Mesothelial cell of epicardium (in vitro differentiated cells): Measurements from ENCODE around the gene WWOX. TPM values are rescaled to one million over a fixed set of nuclear protein-coding genes. Genes with fewer than 3 reads are reported as not detected.

Source experiments
- DNase-seq, 2 experiments: peaks; one replicate each; pipeline ENCODE4 v3.0.0; 2021; ENCODE audit warnings: low spot score in 2 of 2; ENCODE audit not compliant: unreplicated experiment in 2 of 2
- H3K27ac Mint-ChIP-seq: 2 replicates; pipeline ENCODE4 v1.8.0; 2021; ENCODE audit warnings: mixed read lengths
- H3K27me3 Mint-ChIP-seq: 2 replicates; pipeline ENCODE4 v1.8.0; 2021; ENCODE audit warnings: low read depth, mixed read lengths
- H3K36me3 Mint-ChIP-seq: 2 replicates; pipeline ENCODE4 v1.8.0; 2021; ENCODE audit warnings: mixed read lengths
- H3K4me1 Mint-ChIP-seq: 2 replicates; pipeline ENCODE4 v1.8.0; 2021; ENCODE audit warnings: mixed read lengths
- H3K4me3 Mint-ChIP-seq: 2 replicates; pipeline ENCODE4 v1.8.0; 2021; ENCODE audit warnings: mild to moderate bottlenecking, moderate library complexity, mixed read lengths
- H3K9me3 Mint-ChIP-seq: 2 replicates; pipeline ENCODE4 v1.8.0; 2021; ENCODE audit warnings: mixed read lengths
- total RNA-seq: library from RNA; stranded (reverse); gene quantifications from 3 replicates; pipeline ENCODE4 v1.2.1, GENCODE V29; 2021
- TF ChIP-seq, protein P1 (sequence below): fragments of 200-600 bp; sonication (generic); IDR thresholded peaks from one replicate; pipeline ENCODE4 v1.5.0; 2021; ENCODE audit warnings: antibody characterized with exemption; ENCODE audit not compliant: unreplicated experiment

The WWOX gene
- total RNA-seq, 1 donor from 2014 or later: 29.7 TPM

DNA sequence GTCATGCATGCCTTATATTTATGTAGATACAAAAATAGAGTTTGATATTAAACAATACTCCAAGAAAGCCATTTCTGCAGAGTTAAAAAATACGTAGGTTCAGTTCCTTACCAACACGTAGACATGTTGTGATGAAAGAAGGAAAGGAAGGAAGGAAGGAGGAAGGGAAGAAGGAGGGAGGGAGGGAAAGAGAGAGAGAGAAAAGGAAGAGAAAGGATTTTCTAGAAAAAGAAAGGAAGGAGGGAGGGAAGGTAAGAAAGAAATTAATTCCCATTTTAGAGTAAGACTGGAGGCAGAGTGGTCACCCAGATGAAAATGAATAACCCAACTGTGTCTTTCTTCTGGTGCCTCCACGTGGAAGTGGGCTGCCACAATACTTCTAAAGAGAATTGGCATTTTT lies 652.1 kb downstream of the WWOX start:
- Mint-ChIP-seq H3K4me1 (peaks cover 30% of the 10 kb centered on the region), H3K9me3 (peaks cover 4% of the 10 kb centered on the region), H3K4me3 (no peak overlapping the region), H3K27ac (no peak overlapping the region), H3K36me3 (no peaks in the 10 kb centered on the region), H3K27me3 (no peaks in the 10 kb centered on the region)
- TF ChIP-seq, protein P1, sequence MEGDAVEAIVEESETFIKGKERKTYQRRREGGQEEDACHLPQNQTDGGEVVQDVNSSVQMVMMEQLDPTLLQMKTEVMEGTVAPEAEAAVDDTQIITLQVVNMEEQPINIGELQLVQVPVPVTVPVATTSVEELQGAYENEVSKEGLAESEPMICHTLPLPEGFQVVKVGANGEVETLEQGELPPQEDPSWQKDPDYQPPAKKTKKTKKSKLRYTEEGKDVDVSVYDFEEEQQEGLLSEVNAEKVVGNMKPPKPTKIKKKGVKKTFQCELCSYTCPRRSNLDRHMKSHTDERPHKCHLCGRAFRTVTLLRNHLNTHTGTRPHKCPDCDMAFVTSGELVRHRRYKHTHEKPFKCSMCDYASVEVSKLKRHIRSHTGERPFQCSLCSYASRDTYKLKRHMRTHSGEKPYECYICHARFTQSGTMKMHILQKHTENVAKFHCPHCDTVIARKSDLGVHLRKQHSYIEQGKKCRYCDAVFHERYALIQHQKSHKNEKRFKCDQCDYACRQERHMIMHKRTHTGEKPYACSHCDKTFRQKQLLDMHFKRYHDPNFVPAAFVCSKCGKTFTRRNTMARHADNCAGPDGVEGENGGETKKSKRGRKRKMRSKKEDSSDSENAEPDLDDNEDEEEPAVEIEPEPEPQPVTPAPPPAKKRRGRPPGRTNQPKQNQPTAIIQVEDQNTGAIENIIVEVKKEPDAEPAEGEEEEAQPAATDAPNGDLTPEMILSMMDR: no peak
- DNase-seq: no peak

GRCh38 chr16:78754713-78755112 lies 655.3 kb downstream of the WWOX start:
- peaks cover 4% of the 10 kb centered on the region for H3K9me3 Mint-ChIP-seq
- H3K27me3 Mint-ChIP-seq: no peaks in the 10 kb centered on the region
- H3K27ac Mint-ChIP-seq: no peak overlapping the region
- peaks cover 15% of the 10 kb centered on the region for H3K4me1 Mint-ChIP-seq
- TF ChIP-seq, protein P1: no peak
- DNase-seq: no peak
- H3K4me3 Mint-ChIP-seq: no peak overlapping the region
- H3K36me3 Mint-ChIP-seq: no peaks in the 10 kb centered on the region

DNA sequence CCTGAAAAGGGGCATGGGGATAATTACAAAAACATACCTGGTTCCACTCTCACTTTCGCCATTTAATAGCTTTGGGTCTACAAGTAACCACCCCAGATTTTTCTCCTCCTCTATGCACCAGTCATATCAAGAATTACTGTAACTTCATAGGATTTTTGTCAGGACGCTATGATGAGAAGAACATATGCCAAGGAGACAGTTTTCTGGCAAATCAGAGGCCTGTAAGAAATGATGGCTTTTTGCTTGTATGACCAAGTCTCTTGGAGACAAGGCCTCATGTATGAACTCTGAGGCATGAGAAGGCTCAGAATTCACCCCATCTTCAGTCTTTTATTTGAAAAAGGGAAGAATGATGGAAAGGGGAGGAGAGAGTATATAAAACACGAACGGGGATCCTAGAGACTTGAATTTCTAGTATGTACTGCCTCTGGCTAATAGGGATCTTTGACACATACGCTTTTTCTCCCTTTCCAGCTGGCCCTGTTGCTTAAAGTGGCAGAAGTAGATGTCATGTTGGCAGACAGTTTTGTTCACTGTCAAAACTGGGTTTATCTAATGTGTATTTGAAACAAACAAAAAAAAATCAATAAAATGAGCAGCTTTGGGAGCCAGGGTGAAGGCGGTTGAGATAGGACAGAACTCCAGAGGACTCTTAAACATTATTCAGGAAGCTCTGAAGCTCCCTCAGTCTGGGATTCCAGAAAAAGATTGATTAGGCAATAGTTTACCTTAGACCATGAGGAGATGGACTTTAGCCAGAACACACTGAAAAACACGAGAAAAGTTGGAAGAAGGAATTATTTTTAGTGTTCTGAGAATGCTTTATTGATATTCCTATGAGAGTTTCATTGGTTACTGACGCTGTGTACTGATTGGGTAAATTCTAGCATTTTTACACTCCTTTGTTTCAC lies 656.6 kb downstream of the WWOX start:
- peaks cover 14% of the 10 kb centered on the region for H3K4me1 Mint-ChIP-seq
- H3K27ac Mint-ChIP-seq: no peak overlapping the region
- no peak for DNase-seq
- H3K4me3 Mint-ChIP-seq: no peak overlapping the region
- H3K9me3 Mint-ChIP-seq: no peaks in the 10 kb centered on the region
- H3K36me3 Mint-ChIP-seq: no peaks in the 10 kb centered on the region
- TF ChIP-seq, protein P1: no peak
- H3K27me3 Mint-ChIP-seq: no peaks in the 10 kb centered on the region

- DNase-seq: no peak
- TF ChIP-seq, protein P1: no peak
- no peaks in the 10 kb centered on the region for H3K27me3 Mint-ChIP-seq
- peak overlapping the region; percentile 15 for H3K27ac Mint-ChIP-seq
- no peaks in the 10 kb centered on the region for H3K36me3 Mint-ChIP-seq
- H3K9me3 Mint-ChIP-seq: no peaks in the 10 kb centered on the region
- no peak overlapping the region for H3K4me3 Mint-ChIP-seq
- peaks cover 10% of the 10 kb centered on the region for H3K4me1 Mint-ChIP-seq
Observed at GRCh38 chr16:78759596-78759995, 660.1 kb downstream of the WWOX start.

GRCh38 chr16:78760611-78761010 lies 661.2 kb downstream of the WWOX start:
- TF ChIP-seq, protein P1: no peak
- Mint-ChIP-seq H3K4me1 (peaks cover 10% of the 10 kb centered on the region), H3K4me3 (no peak overlapping the region), H3K9me3 (no peaks in the 10 kb centered on the region), H3K27me3 (no peaks in the 10 kb centered on the region), H3K27ac (no peak overlapping the region), H3K36me3 (no peaks in the 10 kb centered on the region)
- no peak for DNase-seq
